Trophoblast cell (in vitro differentiated cells and primary cell): ENCODE results near the gene FAM174B.
A peak's percentile ranks its signal among the peaks of the same experiment; 100 is the strongest.

Experiments
- DNase-seq, 2 donors: peaks; one replicate each; pipeline ENCODE4 v3.0.0-alpha.2; 2016
- H2AFZ ChIP-seq: 2 replicates; pipeline ENCODE4 v1.6.1; 2013; ENCODE audit warnings: low read length, moderate library complexity, mild to moderate bottlenecking; ENCODE audit not compliant: insufficient read depth, poor library complexity
- H2AK5ac ChIP-seq: 2 replicates; pipeline ENCODE4 v1.6.1; 2013; ENCODE audit warnings: mild to moderate bottlenecking, low read length
- H2BK120ac ChIP-seq: 2 replicates; pipeline ENCODE4 v1.6.1; 2013; ENCODE audit warnings: low read length, mild to moderate bottlenecking, moderate library complexity; ENCODE audit not compliant: insufficient read depth, poor library complexity
- H2BK12ac ChIP-seq: 2 replicates; pipeline ENCODE4 v1.6.1; 2013; ENCODE audit warnings: mild to moderate bottlenecking, low read length, moderate library complexity
- H2BK5ac ChIP-seq: 2 replicates; pipeline ENCODE4 v1.6.1; 2013; ENCODE audit warnings: low read length, low read depth, moderate library complexity, mild to moderate bottlenecking; ENCODE audit not compliant: poor library complexity
- H3K14ac ChIP-seq: 2 replicates; pipeline ENCODE4 v1.6.1; 2013; ENCODE audit warnings: mild to moderate bottlenecking, low read length
- H3K18ac ChIP-seq: 2 replicates; pipeline ENCODE4 v1.6.1; 2013; ENCODE audit warnings: mild to moderate bottlenecking, low read length
- H3K23ac ChIP-seq: 2 replicates; pipeline ENCODE4 v1.6.1; 2013; ENCODE audit warnings: low read length
- H3K27ac ChIP-seq: 2 replicates; pipeline ENCODE4 v1.5.1; 2013; ENCODE audit warnings: low read depth, mild to moderate bottlenecking, inconsistent platforms, low read length, moderate library complexity
- H3K27me3 ChIP-seq: 2 replicates; pipeline ENCODE4 v1.6.1; 2013; ENCODE audit warnings: inconsistent platforms, mild to moderate bottlenecking, low read length, moderate library complexity; ENCODE audit not compliant: insufficient read depth
- H3K36me3 ChIP-seq, 2 experiments: 1 replicate in 1 of 2; 2 replicates in 1 of 2; pipeline ENCODE4 v1.6.1; 2013; ENCODE audit warnings: low read length in 2 of 2, mild to moderate bottlenecking in 2 of 2, moderate library complexity in 1 of 2; ENCODE audit not compliant: insufficient read depth in 2 of 2, control insufficient read depth in 1 of 2
- H3K4ac ChIP-seq: 2 replicates; pipeline ENCODE4 v1.6.1; 2013; ENCODE audit warnings: low read depth, mild to moderate bottlenecking, low read length, moderate library complexity
- H3K4me1 ChIP-seq, 2 experiments: 1 replicate in 1 of 2; 2 replicates in 1 of 2; pipeline ENCODE4 v1.6.1; 2013; ENCODE audit warnings: low read length in 2 of 2, mild to moderate bottlenecking in 2 of 2, moderate library complexity in 1 of 2; ENCODE audit not compliant: insufficient read depth in 2 of 2, control insufficient read depth in 1 of 2
- H3K4me2 ChIP-seq: 2 replicates; pipeline ENCODE4 v1.6.1; 2013; ENCODE audit warnings: inconsistent platforms, mild to moderate bottlenecking, low read length, moderate library complexity
- H3K4me3 ChIP-seq: 2 replicates; pipeline ENCODE4 v1.5.1; 2013; ENCODE audit warnings: mild to moderate bottlenecking, low read depth, low read length, inconsistent platforms
- H3K79me1 ChIP-seq: one replicate; pipeline ENCODE4 v1.6.1; 2013; ENCODE audit warnings: low read length
- H3K79me2 ChIP-seq: 2 replicates; pipeline ENCODE4 v1.6.1; 2013; ENCODE audit warnings: low read length, mild to moderate bottlenecking; ENCODE audit not compliant: control insufficient read depth, insufficient read depth, poor library complexity
- H3K9ac ChIP-seq: 2 replicates; pipeline ENCODE4 v1.6.1; 2013; ENCODE audit warnings: mild to moderate bottlenecking, low read length
- H3K9me3 ChIP-seq: 2 replicates; pipeline ENCODE4 v1.6.1; 2013; ENCODE audit warnings: low read depth, mild to moderate bottlenecking, control low read depth, inconsistent platforms, low read length; ENCODE audit not compliant: insufficient read depth
- H4K12ac ChIP-seq: 2 replicates; pipeline ENCODE4 v1.6.1; 2013; ENCODE audit warnings: low read depth, mild to moderate bottlenecking, low read length, moderate library complexity
- H4K8ac ChIP-seq: 2 replicates; pipeline ENCODE4 v1.6.1; 2013; ENCODE audit warnings: low read depth, mild to moderate bottlenecking, low read length, moderate library complexity
- H4K91ac ChIP-seq: one replicate; pipeline ENCODE4 v1.6.1; 2013; ENCODE audit warnings: low read depth, mild to moderate bottlenecking, low read length, moderate library complexity
- WGBS: extraction: QIAGEN DNeasy Blood & Tissue Kit; methylation state at CpG from one replicate; pipeline ENCODE4 v1.1.7; 2013; ENCODE audit warnings: missing lambda C conversion rate; ENCODE audit not compliant: insufficient read length, insufficient coverage; ENCODE audit errors: extremely low coverage; 5-methylcytosine and 5-hydroxymethylcytosine counted together

Gene FAM174B

GRCh38 chr15:92611995-92612745 is 43.4 kb downstream of the FAM174B start:
- H3K27ac ChIP-seq = no peak overlapping the region
- H3K18ac ChIP-seq = no peak overlapping the region
- H3K4me1 ChIP-seq = peaks cover 1 to 7% of the 10 kb centered on the region in 2 experiments
- H3K4ac ChIP-seq = no peak overlapping the region
- H3K36me3 ChIP-seq = no peaks in the 10 kb centered on the region
- H3K79me1 ChIP-seq = no peaks in the 10 kb centered on the region
- no peak overlapping the region for H2AK5ac ChIP-seq
- no peak overlapping the region for H3K9ac ChIP-seq
- no peak overlapping the region for H4K91ac ChIP-seq
- no peak overlapping the region for H2BK12ac ChIP-seq
- no peak overlapping the region for H4K8ac ChIP-seq
- H2AFZ ChIP-seq = no peak overlapping the region
- no peak overlapping the region for H3K14ac ChIP-seq
- H3K4me3 ChIP-seq = no peak overlapping the region
- peak in 1 of 2 donors; percentile 42 for DNase-seq
- no peaks in the 10 kb centered on the region for H3K27me3 ChIP-seq
- no peaks in the 10 kb centered on the region for H3K9me3 ChIP-seq
- H2BK120ac ChIP-seq = no peak overlapping the region
- no CpG with 5 or more reads among the region's 7 CpGs for WGBS
- no peaks in the 10 kb centered on the region for H3K79me2 ChIP-seq
- H2BK5ac ChIP-seq = no peak overlapping the region
- H3K23ac ChIP-seq = no peak overlapping the region
- no peak overlapping the region for H4K12ac ChIP-seq
- no peak overlapping the region for H3K4me2 ChIP-seq

GRCh38 chr15:92611150-92611549 is 44.4 kb downstream of the FAM174B start:
- no peak overlapping the region for H3K4ac ChIP-seq
- H3K14ac ChIP-seq = no peak overlapping the region
- H3K79me1 ChIP-seq = no peaks in the 10 kb centered on the region
- H2BK5ac ChIP-seq = no peak overlapping the region
- H2BK12ac ChIP-seq = no peak overlapping the region
- H3K9ac ChIP-seq = no peak overlapping the region
- H4K91ac ChIP-seq = no peak overlapping the region
- H2AFZ ChIP-seq = no peak overlapping the region
- H3K79me2 ChIP-seq = no peaks in the 10 kb centered on the region
- no peak overlapping the region for H4K12ac ChIP-seq
- H3K27ac ChIP-seq = no peak overlapping the region
- H3K18ac ChIP-seq = no peak overlapping the region
- H3K9me3 ChIP-seq = no peaks in the 10 kb centered on the region
- H4K8ac ChIP-seq = no peak overlapping the region
- H3K27me3 ChIP-seq = no peaks in the 10 kb centered on the region
- H3K36me3 ChIP-seq = no peaks in the 10 kb centered on the region
- no peaks in the 10 kb centered on the region for H3K4me1 ChIP-seq
- H3K4me3 ChIP-seq = no peak overlapping the region
- H2BK120ac ChIP-seq = no peak overlapping the region
- no peak overlapping the region for H2AK5ac ChIP-seq
- no peak overlapping the region for H3K4me2 ChIP-seq
- DNase-seq = no peak
- no peak overlapping the region for H3K23ac ChIP-seq

GRCh38 chr15:92610101-92610520 is 45.5 kb downstream of the FAM174B start:
- no peak overlapping the region for H2BK5ac ChIP-seq
- H3K79me2 ChIP-seq = no peaks in the 10 kb centered on the region
- no peak overlapping the region for H4K12ac ChIP-seq
- H3K4me3 ChIP-seq = no peak overlapping the region
- H4K8ac ChIP-seq = no peak overlapping the region
- no peak overlapping the region for H3K23ac ChIP-seq
- H3K9me3 ChIP-seq = peaks cover 4% of the 10 kb centered on the region
- H3K4me1 ChIP-seq = no peaks in the 10 kb centered on the region
- H3K79me1 ChIP-seq = no peaks in the 10 kb centered on the region
- no peaks in the 10 kb centered on the region for H3K27me3 ChIP-seq
- H3K14ac ChIP-seq = no peak overlapping the region
- H3K27ac ChIP-seq = no peak overlapping the region
- no peak overlapping the region for H2BK120ac ChIP-seq
- H2BK12ac ChIP-seq = no peak overlapping the region
- no peak overlapping the region for H3K9ac ChIP-seq
- no peak overlapping the region for H3K4me2 ChIP-seq
- H2AFZ ChIP-seq = no peak overlapping the region
- no peak overlapping the region for H3K4ac ChIP-seq
- no peak for DNase-seq
- no peak overlapping the region for H2AK5ac ChIP-seq
- no peak overlapping the region for H4K91ac ChIP-seq
- no peaks in the 10 kb centered on the region for H3K36me3 ChIP-seq
- H3K18ac ChIP-seq = no peak overlapping the region
- no CpG with 5 or more reads among the region's 9 CpGs for WGBS

GRCh38 chr15:92608866-92609700 is 46.5 kb downstream of the FAM174B start:
- Histone ChIP-seq H2BK120ac (no peak overlapping the region), H4K12ac (no peak overlapping the region), H3K18ac (no peak overlapping the region), H3K27ac (no peak overlapping the region), H3K4me1 (no peaks in the 10 kb centered on the region), H3K79me2 (no peaks in the 10 kb centered on the region), H4K8ac (no peak overlapping the region), H2AFZ (no peak overlapping the region), H3K9me3 (peaks cover 4% of the 10 kb centered on the region), H3K4me2 (no peak overlapping the region), H2BK5ac (no peak overlapping the region), H3K4me3 (no peak overlapping the region), H3K27me3 (no peaks in the 10 kb centered on the region), H3K36me3 (no peaks in the 10 kb centered on the region), H3K4ac (no peak overlapping the region), H2AK5ac (no peak overlapping the region), H2BK12ac (no peak overlapping the region), H3K79me1 (no peaks in the 10 kb centered on the region), H3K23ac (no peak overlapping the region), H3K9ac (no peak overlapping the region), H3K14ac (no peak overlapping the region), H4K91ac (no peak overlapping the region)
- no CpG with 5 or more reads among the region's 20 CpGs for WGBS
- DNase-seq = no peak
